B cell (primary cell): ENCODE results near the gene SPP1.

ENCODE experiments used
- EZH2 ChIP-seq: IDR thresholded peaks from 2 replicates; pipeline ENCODE4 v1.6.1; 2012; ENCODE audit warnings: borderline replicate concordance, low read depth, mild to moderate bottlenecking, moderate library complexity, low read length; ENCODE audit not compliant: insufficient read depth, poor library complexity, severe bottlenecking
- TF ChIP-seq, protein P1 (sequence below): fragments of 200-600 bp; IDR thresholded peaks from one replicate; pipeline ENCODE4 v1.8.0; 2022; ENCODE audit warnings: antibody characterized with exemption, mild to moderate bottlenecking

DNA sequence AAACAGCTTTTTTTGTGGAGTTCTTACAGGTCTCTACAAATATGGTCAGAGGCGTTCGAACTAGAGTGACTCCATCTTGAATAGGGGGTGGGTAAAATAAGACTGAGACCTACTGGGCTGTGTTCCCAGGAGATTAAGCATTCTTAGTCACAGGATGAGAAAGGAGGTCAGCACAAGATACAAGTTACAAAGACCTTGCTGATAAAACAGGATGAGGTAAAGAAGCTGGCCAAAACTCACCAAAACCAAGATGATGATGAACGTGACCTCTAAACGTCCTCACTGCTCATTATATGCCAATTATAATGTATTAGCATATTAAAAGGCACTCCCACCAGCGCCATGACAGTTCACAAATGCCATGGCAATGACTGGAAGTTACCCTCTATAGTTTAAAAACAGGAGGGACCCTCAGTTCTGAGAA, 42.8 kb upstream of the SPP1 start:
- TF ChIP-seq, protein P1, sequence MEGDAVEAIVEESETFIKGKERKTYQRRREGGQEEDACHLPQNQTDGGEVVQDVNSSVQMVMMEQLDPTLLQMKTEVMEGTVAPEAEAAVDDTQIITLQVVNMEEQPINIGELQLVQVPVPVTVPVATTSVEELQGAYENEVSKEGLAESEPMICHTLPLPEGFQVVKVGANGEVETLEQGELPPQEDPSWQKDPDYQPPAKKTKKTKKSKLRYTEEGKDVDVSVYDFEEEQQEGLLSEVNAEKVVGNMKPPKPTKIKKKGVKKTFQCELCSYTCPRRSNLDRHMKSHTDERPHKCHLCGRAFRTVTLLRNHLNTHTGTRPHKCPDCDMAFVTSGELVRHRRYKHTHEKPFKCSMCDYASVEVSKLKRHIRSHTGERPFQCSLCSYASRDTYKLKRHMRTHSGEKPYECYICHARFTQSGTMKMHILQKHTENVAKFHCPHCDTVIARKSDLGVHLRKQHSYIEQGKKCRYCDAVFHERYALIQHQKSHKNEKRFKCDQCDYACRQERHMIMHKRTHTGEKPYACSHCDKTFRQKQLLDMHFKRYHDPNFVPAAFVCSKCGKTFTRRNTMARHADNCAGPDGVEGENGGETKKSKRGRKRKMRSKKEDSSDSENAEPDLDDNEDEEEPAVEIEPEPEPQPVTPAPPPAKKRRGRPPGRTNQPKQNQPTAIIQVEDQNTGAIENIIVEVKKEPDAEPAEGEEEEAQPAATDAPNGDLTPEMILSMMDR: no peak
- TF ChIP-seq EZH2: no peak
